Hepatocyte (in vitro differentiated cells): ENCODE measurements around the gene PXMP2.

Source experiments
- CTCF ChIP-seq: fragments of 200-600 bp; sonication (generic); IDR thresholded peaks from 2 replicates; pipeline ENCODE4 v1.5.1; 2016; ENCODE audit warnings: antibody characterized with exemption, mild to moderate bottlenecking; ENCODE audit not compliant: poor library complexity
- EZH2 ChIP-seq: fragments of 200-600 bp; sonication (generic); IDR thresholded peaks from 2 replicates; pipeline ENCODE4 v1.6.1; 2016; ENCODE audit warnings: antibody characterized with exemption, mild to moderate bottlenecking, borderline replicate concordance
- EZH2phosphoT487 ChIP-seq: fragments of 200-600 bp; sonication (generic); IDR thresholded peaks from one replicate; pipeline ENCODE4 v1.6.1; 2018; ENCODE audit warnings: antibody characterized with exemption, mild to moderate bottlenecking, low read depth, moderate library complexity; ENCODE audit not compliant: unreplicated experiment, severe bottlenecking

GRCh38 chr12:132727091-132727794 lies 39.9 kb downstream of the PXMP2 start:
- no peak for TF ChIP-seq CTCF
- no peak for TF ChIP-seq EZH2
- no peak for TF ChIP-seq EZH2phosphoT487
